ENCODE data around the gene CHAC2. TPM values are rescaled to one million over a fixed set of nuclear protein-coding genes. Genes with fewer than 3 reads are reported as not detected.

Gene CHAC2
- total and polyA plus RNA-seq, 9 of the 15 experiments (the other 6 are each of a cell fraction or from before 2014, with no cell fraction given), result 9.8 to 35.6 (median 18.2) TPM

DNA sequence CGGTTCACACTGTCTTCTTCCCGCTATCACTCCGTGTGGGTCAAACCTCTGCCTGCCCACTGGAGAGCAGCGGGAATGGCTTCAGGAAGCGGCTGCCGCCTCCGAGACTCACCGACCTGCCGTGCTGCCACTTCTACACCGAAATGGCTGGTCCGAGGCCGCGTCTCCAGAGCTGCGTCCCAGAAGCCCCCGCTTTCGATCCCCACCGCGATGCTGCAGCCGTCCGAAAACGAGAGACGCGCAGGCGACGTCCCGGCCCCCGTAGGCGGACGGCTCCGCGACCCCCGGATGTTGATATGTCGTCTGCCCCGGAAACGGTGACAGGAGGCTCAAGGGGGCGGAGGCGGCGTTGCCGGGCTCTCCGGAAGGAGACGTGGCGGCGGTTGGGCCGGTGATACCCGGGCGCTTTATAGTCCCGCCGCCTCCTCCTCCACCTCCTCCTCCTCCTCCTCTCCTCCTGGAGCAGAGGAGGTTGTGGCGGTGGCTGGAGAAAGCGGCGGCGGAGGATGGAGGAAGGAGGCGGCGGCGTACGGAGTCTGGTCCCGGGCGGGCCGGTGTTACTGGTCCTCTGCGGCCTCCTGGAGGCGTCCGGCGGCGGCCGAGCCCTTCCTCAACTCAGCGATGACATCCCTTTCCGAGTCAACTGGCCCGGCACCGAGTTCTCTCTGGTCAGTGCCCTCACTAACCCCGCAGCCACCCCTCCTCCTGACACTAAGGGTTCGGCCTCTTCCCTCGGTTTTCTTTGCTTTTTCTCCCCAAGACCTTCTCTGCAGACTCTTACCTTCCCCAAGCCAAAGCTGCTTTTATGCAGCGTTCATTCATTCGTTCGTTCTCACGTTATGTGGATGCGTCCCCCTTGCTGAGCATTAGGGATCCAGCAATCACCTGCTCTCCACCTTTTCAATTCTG lies 19.4 kb downstream of the CHAC2 start, which contains the start of the genes ASB3 and ERLEC1 (continued):
- TF ChIP-seq, protein P1, sequence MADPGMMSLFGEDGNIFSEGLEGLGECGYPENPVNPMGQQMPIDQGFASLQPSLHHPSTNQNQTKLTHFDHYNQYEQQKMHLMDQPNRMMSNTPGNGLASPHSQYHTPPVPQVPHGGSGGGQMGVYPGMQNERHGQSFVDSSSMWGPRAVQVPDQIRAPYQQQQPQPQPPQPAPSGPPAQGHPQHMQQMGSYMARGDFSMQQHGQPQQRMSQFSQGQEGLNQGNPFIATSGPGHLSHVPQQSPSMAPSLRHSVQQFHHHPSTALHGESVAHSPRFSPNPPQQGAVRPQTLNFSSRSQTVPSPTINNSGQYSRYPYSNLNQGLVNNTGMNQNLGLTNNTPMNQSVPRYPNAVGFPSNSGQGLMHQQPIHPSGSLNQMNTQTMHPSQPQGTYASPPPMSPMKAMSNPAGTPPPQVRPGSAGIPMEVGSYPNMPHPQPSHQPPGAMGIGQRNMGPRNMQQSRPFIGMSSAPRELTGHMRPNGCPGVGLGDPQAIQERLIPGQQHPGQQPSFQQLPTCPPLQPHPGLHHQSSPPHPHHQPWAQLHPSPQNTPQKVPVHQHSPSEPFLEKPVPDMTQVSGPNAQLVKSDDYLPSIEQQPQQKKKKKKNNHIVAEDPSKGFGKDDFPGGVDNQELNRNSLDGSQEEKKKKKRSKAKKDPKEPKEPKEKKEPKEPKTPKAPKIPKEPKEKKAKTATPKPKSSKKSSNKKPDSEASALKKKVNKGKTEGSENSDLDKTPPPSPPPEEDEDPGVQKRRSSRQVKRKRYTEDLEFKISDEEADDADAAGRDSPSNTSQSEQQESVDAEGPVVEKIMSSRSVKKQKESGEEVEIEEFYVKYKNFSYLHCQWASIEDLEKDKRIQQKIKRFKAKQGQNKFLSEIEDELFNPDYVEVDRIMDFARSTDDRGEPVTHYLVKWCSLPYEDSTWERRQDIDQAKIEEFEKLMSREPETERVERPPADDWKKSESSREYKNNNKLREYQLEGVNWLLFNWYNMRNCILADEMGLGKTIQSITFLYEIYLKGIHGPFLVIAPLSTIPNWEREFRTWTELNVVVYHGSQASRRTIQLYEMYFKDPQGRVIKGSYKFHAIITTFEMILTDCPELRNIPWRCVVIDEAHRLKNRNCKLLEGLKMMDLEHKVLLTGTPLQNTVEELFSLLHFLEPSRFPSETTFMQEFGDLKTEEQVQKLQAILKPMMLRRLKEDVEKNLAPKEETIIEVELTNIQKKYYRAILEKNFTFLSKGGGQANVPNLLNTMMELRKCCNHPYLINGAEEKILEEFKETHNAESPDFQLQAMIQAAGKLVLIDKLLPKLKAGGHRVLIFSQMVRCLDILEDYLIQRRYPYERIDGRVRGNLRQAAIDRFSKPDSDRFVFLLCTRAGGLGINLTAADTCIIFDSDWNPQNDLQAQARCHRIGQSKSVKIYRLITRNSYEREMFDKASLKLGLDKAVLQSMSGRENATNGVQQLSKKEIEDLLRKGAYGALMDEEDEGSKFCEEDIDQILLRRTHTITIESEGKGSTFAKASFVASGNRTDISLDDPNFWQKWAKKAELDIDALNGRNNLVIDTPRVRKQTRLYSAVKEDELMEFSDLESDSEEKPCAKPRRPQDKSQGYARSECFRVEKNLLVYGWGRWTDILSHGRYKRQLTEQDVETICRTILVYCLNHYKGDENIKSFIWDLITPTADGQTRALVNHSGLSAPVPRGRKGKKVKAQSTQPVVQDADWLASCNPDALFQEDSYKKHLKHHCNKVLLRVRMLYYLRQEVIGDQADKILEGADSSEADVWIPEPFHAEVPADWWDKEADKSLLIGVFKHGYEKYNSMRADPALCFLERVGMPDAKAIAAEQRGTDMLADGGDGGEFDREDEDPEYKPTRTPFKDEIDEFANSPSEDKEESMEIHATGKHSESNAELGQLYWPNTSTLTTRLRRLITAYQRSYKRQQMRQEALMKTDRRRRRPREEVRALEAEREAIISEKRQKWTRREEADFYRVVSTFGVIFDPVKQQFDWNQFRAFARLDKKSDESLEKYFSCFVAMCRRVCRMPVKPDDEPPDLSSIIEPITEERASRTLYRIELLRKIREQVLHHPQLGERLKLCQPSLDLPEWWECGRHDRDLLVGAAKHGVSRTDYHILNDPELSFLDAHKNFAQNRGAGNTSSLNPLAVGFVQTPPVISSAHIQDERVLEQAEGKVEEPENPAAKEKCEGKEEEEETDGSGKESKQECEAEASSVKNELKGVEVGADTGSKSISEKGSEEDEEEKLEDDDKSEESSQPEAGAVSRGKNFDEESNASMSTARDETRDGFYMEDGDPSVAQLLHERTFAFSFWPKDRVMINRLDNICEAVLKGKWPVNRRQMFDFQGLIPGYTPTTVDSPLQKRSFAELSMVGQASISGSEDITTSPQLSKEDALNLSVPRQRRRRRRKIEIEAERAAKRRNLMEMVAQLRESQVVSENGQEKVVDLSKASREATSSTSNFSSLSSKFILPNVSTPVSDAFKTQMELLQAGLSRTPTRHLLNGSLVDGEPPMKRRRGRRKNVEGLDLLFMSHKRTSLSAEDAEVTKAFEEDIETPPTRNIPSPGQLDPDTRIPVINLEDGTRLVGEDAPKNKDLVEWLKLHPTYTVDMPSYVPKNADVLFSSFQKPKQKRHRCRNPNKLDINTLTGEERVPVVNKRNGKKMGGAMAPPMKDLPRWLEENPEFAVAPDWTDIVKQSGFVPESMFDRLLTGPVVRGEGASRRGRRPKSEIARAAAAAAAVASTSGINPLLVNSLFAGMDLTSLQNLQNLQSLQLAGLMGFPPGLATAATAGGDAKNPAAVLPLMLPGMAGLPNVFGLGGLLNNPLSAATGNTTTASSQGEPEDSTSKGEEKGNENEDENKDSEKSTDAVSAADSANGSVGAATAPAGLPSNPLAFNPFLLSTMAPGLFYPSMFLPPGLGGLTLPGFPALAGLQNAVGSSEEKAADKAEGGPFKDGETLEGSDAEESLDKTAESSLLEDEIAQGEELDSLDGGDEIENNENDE (IDR thresholded peaks at IDR 0.05; ENCODE audit: low read depth, low read length), result no peak
- TF ChIP-seq E2F3 (CRISPR knock-in tag; IDR thresholded peaks at IDR 0.05), result no peak
- peak; percentile 14 for TF ChIP-seq U2AF1 (optimal IDR thresholded peaks at IDR 0.05; ENCODE audit: low read depth, low read length)
- no peak for TF ChIP-seq HOXB6 (CRISPR knock-in tag; IDR thresholded peaks at IDR 0.05; ENCODE audit: borderline replicate concordance)
- TF ChIP-seq, protein P2, sequence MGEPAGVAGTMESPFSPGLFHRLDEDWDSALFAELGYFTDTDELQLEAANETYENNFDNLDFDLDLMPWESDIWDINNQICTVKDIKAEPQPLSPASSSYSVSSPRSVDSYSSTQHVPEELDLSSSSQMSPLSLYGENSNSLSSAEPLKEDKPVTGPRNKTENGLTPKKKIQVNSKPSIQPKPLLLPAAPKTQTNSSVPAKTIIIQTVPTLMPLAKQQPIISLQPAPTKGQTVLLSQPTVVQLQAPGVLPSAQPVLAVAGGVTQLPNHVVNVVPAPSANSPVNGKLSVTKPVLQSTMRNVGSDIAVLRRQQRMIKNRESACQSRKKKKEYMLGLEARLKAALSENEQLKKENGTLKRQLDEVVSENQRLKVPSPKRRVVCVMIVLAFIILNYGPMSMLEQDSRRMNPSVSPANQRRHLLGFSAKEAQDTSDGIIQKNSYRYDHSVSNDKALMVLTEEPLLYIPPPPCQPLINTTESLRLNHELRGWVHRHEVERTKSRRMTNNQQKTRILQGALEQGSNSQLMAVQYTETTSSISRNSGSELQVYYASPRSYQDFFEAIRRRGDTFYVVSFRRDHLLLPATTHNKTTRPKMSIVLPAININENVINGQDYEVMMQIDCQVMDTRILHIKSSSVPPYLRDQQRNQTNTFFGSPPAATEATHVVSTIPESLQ (CRISPR knock-in tag; IDR thresholded peaks at IDR 0.05), result no peak
- no peak for TF ChIP-seq NR1H2 (CRISPR knock-in tag; IDR thresholded peaks at IDR 0.05)
- TF ChIP-seq HNRNPL (IDR thresholded peaks at IDR 0.05; ENCODE audit: low read depth, low read length), result no peak
- no peak for TF ChIP-seq PTRF (tag; IDR thresholded peaks at IDR 0.05)
- TF ChIP-seq XRCC3 (IDR thresholded peaks at IDR 0.05), result no peak
- no peak for TF ChIP-seq ZNF436 (CRISPR knock-in tag; IDR thresholded peaks at IDR 0.05)
- no peak for TF ChIP-seq RAD51 (IDR thresholded peaks at IDR 0.05; ENCODE audit: borderline replicate concordance, low read depth)
- TF ChIP-seq DNMT1 (IDR thresholded peaks at IDR 0.05), result no peak
- TF ChIP-seq ARID2 (IDR thresholded peaks at IDR 0.05), result no peak; the same call in 1 of the 2 replicates
- no peak for TF ChIP-seq ASH1L (IDR thresholded peaks at IDR 0.05; ENCODE audit: borderline replicate concordance, low read depth, partially characterized antibody)
- no peak; the same call in 1 of the 2 replicates for TF ChIP-seq NCOA1 (IDR thresholded peaks at IDR 0.05; ENCODE audit: low read depth)

All from K562 (cell line).